Mesenchymal stem cell (in vitro differentiated cells and primary cell): Measurements from ENCODE around the gene ME2.

ENCODE experiments used
- DNase-seq: peaks from one replicate; pipeline ENCODE4 v3.0.0-alpha.2; 2013
- H2AFZ ChIP-seq: one replicate; pipeline ENCODE4 v1.6.1; 2013; ENCODE audit warnings: low read depth, mild to moderate bottlenecking, control low read depth, inconsistent platforms, low read length, moderate library complexity
- H2AK5ac ChIP-seq: 2 replicates; pipeline ENCODE4 v1.6.1; 2013; ENCODE audit warnings: low read length, moderate library complexity, mild to moderate bottlenecking, inconsistent platforms; ENCODE audit not compliant: severe bottlenecking
- H2BK120ac ChIP-seq: one replicate; pipeline ENCODE4 v1.6.1; 2013; ENCODE audit warnings: low read depth, mild to moderate bottlenecking, inconsistent platforms, low read length, moderate library complexity
- H2BK12ac ChIP-seq, 2 experiments: one replicate each; pipeline ENCODE4 v1.6.1; 2013; ENCODE audit warnings: inconsistent platforms in 2 of 2, low read length in 2 of 2, mild to moderate bottlenecking in 2 of 2, moderate library complexity in 2 of 2, control low read depth in 1 of 2
- H2BK15ac ChIP-seq: one replicate; pipeline ENCODE4 v1.6.1; 2013; ENCODE audit warnings: mild to moderate bottlenecking, low read depth, inconsistent platforms; ENCODE audit not compliant: poor library complexity, severe bottlenecking
- H2BK5ac ChIP-seq: 2 replicates; pipeline ENCODE4 v1.6.1; 2013; ENCODE audit warnings: low read depth, mild to moderate bottlenecking, low read length, control low read depth, inconsistent platforms; ENCODE audit not compliant: poor library complexity, severe bottlenecking
- H3K14ac ChIP-seq, 2 experiments: one replicate each; pipeline ENCODE4 v1.6.1; 2013; ENCODE audit warnings: inconsistent platforms in 2 of 2, low read length in 2 of 2, control low read depth in 1 of 2, mild to moderate bottlenecking in 1 of 2, moderate library complexity in 1 of 2
- H3K18ac ChIP-seq, 2 experiments: one replicate each; pipeline ENCODE4 v1.6.1; 2013; ENCODE audit warnings: inconsistent platforms in 2 of 2, low read length in 2 of 2, control low read depth in 1 of 2, low read depth in 1 of 2, mild to moderate bottlenecking in 1 of 2
- H3K23ac ChIP-seq, 2 experiments: one replicate each; pipeline ENCODE4 v1.6.1; 2013; ENCODE audit warnings: inconsistent platforms in 2 of 2, low read length in 2 of 2, mild to moderate bottlenecking in 2 of 2, moderate library complexity in 2 of 2, control low read depth in 1 of 2
- H3K27ac ChIP-seq: 2 replicates; pipeline ENCODE4 v1.5.1; 2013; ENCODE audit warnings: mild to moderate bottlenecking, moderate library complexity, low read length, control low read depth, inconsistent platforms; ENCODE audit not compliant: poor library complexity, severe bottlenecking
- H3K27me3 ChIP-seq, 2 experiments: 2 replicates each; pipeline versions ENCODE4 v1.6.1 to v1.7.0; 2013; ENCODE audit warnings: low read length in 2 of 2, mild to moderate bottlenecking in 2 of 2, moderate library complexity in 2 of 2, control low read depth in 1 of 2, inconsistent platforms in 1 of 2; ENCODE audit not compliant: control insufficient read depth in 1 of 2, insufficient read depth in 1 of 2
- H3K36me3 ChIP-seq, 2 experiments: 2 replicates each; pipeline versions ENCODE4 v1.6.1 to v1.7.0; 2013; ENCODE audit warnings: low read length in 2 of 2, control low read depth in 1 of 2, inconsistent platforms in 1 of 2, low read depth in 1 of 2, mild to moderate bottlenecking in 1 of 2; ENCODE audit not compliant: insufficient read depth in 2 of 2, control insufficient read depth in 1 of 2
- H3K4ac ChIP-seq, 2 experiments: one replicate each; pipeline ENCODE4 v1.6.1; 2013; ENCODE audit warnings: inconsistent platforms in 2 of 2, low read length in 2 of 2, mild to moderate bottlenecking in 2 of 2, moderate library complexity in 2 of 2, control low read depth in 1 of 2, low read depth in 1 of 2
- H3K4me1 ChIP-seq: 2 replicates; pipeline ENCODE4 v1.6.1; 2013; ENCODE audit warnings: low read depth, low read length, control low read depth; ENCODE audit not compliant: control insufficient read depth, insufficient read depth
- H3K4me2 ChIP-seq: 2 replicates; pipeline ENCODE4 v1.6.1; 2013; ENCODE audit warnings: low read length, mild to moderate bottlenecking, inconsistent platforms; ENCODE audit not compliant: poor library complexity, severe bottlenecking
- H3K4me3 ChIP-seq, 2 experiments: 2 replicates each; pipeline versions ENCODE4 v1.5.1 to v1.7.0; 2013; ENCODE audit warnings: low read length in 2 of 2, mild to moderate bottlenecking in 2 of 2, control low read depth in 1 of 2, low read depth in 1 of 2; ENCODE audit not compliant: insufficient read depth in 1 of 2
- H3K79me1 ChIP-seq: replicated peaks from 2 replicates; pipeline ENCODE4 v1.6.1; 2013; ENCODE audit warnings: mild to moderate bottlenecking, control low read depth, low read length, inconsistent platforms; ENCODE audit not compliant: poor library complexity, severe bottlenecking
- H3K9ac ChIP-seq: 2 replicates; pipeline ENCODE4 v1.7.0; 2013; ENCODE audit warnings: mild to moderate bottlenecking, low read length, moderate library complexity
- H3K9me3 ChIP-seq: 2 replicates; pipeline ENCODE4 v1.7.0; 2013; ENCODE audit warnings: mild to moderate bottlenecking, low read length; ENCODE audit not compliant: control insufficient read depth
- H4K8ac ChIP-seq: one replicate; pipeline ENCODE4 v1.6.1; 2013; ENCODE audit warnings: inconsistent platforms, mild to moderate bottlenecking, low read length, moderate library complexity
- H4K91ac ChIP-seq: one replicate; pipeline ENCODE4 v1.6.1; 2013; ENCODE audit warnings: mild to moderate bottlenecking, low read length, inconsistent platforms
- WGBS: methylation state at CpG from one replicate; pipeline ENCODE4 v1.1.7; 2013; ENCODE audit warnings: mixed read lengths; 5-methylcytosine and 5-hydroxymethylcytosine counted together

ME2 gene

DNA sequence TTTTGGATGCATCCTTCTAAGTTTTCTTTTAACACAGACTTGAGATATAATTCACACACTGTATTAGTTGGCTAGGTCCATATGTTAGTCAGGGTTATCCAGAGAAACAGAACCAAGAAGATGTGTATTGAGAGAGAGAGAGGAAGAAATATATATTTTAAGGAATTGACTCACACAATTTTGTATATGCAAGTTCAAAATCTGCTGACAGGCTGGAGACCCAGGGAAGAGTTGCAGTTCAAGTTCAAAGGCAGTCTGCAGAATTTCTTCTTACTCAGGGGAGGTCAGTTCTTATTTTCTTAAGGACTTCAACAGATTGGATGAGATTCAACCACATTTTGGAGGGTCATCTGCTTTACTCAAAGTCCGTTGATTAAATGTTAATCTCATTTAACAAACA, 36.1 kb upstream of the ME2 start:
- Histone ChIP-seq H3K4me1 (no peaks in the 10 kb centered on the region), H3K14ac (no peak overlapping the region), H2BK120ac (no peak overlapping the region), H3K36me3 (no peaks in the 10 kb centered on the region), H2BK15ac (no peak overlapping the region), H3K18ac (no peak overlapping the region), H4K91ac (no peak overlapping the region), H3K9me3 (no peaks in the 10 kb centered on the region), H3K9ac (no peak overlapping the region), H2BK12ac (no peak overlapping the region), H3K4me2 (no peak overlapping the region), H3K79me1 (no peaks in the 10 kb centered on the region), H3K27ac (no peak overlapping the region), H3K4ac (no peak overlapping the region), H4K8ac (no peak overlapping the region), H2AFZ (no peak overlapping the region), H3K4me3 (no peak overlapping the region), H3K27me3 (peaks cover 6 to 7% of the 10 kb centered on the region in 2 experiments), H3K23ac (no peak overlapping the region), H2BK5ac (no peak overlapping the region), H2AK5ac (no peak overlapping the region)
- no peak for DNase-seq
- WGBS, result 0% methylated on average over 1 of the region's 1 CpG

DNA sequence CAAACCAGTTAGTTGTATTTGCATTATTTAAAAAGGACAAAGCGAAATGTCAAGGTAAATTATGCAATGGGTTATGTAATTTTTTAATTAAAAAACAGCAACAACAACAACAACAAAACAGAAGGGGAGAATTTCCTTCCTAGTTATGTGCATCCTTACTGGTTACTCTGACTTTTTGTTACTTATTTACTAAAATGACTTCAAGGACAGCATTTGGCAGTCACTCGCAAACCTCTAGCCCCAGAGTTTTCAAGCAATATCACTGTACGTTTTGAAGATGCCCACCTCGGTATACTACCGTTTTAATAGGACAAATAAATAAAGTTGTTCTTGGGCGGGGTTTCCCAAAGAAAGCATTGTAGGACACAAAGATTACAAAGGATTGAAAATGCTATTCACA, 34.4 kb upstream of the ME2 start:
- WGBS, result 97% methylated on average over 5 of the region's 6 CpGs
- Histone ChIP-seq H2BK15ac (no peak overlapping the region), H2AFZ (no peak overlapping the region), H3K36me3 (no peaks in the 10 kb centered on the region), H3K4me1 (no peaks in the 10 kb centered on the region), H3K14ac (no peak overlapping the region), H2BK120ac (no peak overlapping the region), H4K91ac (no peak overlapping the region), H2BK5ac (no peak overlapping the region), H3K4ac (no peak overlapping the region), H4K8ac (no peak overlapping the region), H3K79me1 (no peaks in the 10 kb centered on the region), H3K4me2 (no peak overlapping the region), H3K23ac (no peak overlapping the region), H3K4me3 (no peak overlapping the region), H3K27ac (no peak overlapping the region), H3K9me3 (no peaks in the 10 kb centered on the region), H2BK12ac (no peak overlapping the region), H3K27me3 (peaks cover 5 to 6% of the 10 kb centered on the region in 2 experiments), H3K18ac (no peak overlapping the region), H3K9ac (no peak overlapping the region), H2AK5ac (no peak overlapping the region)
- DNase-seq, result no peak

DNA sequence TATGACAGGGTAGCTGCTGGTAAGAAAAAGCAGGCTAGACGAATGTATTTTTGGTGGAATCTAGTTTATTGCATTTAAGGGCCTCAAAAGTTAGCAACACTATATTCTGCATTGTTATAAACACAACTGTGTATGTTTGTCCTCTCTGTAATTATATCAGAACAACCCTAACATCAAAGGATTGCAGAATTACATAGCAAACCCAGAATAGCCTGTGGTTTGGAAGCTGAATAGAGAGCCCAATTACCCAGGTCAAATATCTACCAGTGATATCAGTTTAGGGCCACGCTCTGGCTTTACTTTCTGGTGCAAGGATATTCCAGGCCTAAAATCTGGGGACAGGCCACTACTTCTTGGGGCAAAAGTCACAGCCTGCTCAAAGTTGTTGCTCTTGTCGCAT, 34.0 kb upstream of the ME2 start:
- H4K8ac ChIP-seq, result no peak overlapping the region
- no peak overlapping the region for H2AFZ ChIP-seq
- no peak overlapping the region for H3K9ac ChIP-seq
- no peaks in the 10 kb centered on the region for H3K4me1 ChIP-seq
- no peak overlapping the region for H3K27ac ChIP-seq
- 90% methylated on average over 2 of the region's 3 CpGs for WGBS
- H3K4me2 ChIP-seq, result no peak overlapping the region
- H3K9me3 ChIP-seq, result no peaks in the 10 kb centered on the region
- H3K18ac ChIP-seq, result no peak overlapping the region
- no peak overlapping the region for H3K23ac ChIP-seq
- DNase-seq, result no peak
- H3K4me3 ChIP-seq, result no peak overlapping the region
- no peaks in the 10 kb centered on the region for H3K36me3 ChIP-seq
- H2BK5ac ChIP-seq, result no peak overlapping the region
- no peak overlapping the region for H4K91ac ChIP-seq
- no peak overlapping the region for H3K4ac ChIP-seq
- no peak overlapping the region for H2AK5ac ChIP-seq
- H3K14ac ChIP-seq, result no peak overlapping the region
- H2BK120ac ChIP-seq, result no peak overlapping the region
- H2BK15ac ChIP-seq, result no peak overlapping the region
- H3K79me1 ChIP-seq, result no peaks in the 10 kb centered on the region
- peaks cover 6 to 7% of the 10 kb centered on the region in 2 experiments for H3K27me3 ChIP-seq
- no peak overlapping the region for H2BK12ac ChIP-seq

DNA sequence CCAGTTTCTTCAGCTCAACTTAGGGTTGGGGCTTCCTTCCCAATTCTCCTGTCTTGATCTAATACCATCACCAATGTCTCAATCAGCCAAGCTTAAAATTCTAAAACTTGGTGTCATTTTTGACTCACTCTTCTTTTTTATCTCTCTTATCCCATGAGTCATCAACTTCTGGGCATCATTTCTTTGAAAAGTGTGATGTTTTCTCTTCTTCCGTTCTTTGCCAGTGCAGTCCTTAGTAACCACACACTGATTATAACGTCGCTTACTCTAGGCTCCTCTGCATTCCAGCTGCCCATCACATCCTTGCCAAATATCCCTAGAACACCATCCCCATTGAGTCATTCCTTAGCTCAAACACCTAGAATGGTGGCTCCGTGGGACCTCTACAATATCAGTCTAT, 31.7 kb upstream of the ME2 start:
- Histone ChIP-seq H3K14ac (no peak overlapping the region), H3K18ac (no peak overlapping the region), H3K9me3 (no peaks in the 10 kb centered on the region), H2AFZ (no peak overlapping the region), H3K79me1 (no peaks in the 10 kb centered on the region), H2BK5ac (no peak overlapping the region), H4K8ac (no peak overlapping the region), H2BK15ac (no peak overlapping the region), H3K36me3 (no peaks in the 10 kb centered on the region), H3K27me3 (peaks cover 0 to 3% of the 10 kb centered on the region in 2 experiments), H4K91ac (no peak overlapping the region), H3K4me3 (no peak overlapping the region), H2BK12ac (no peak overlapping the region), H3K23ac (no peak overlapping the region), H2AK5ac (no peak overlapping the region), H3K27ac (no peak overlapping the region), H2BK120ac (no peak overlapping the region), H3K9ac (no peak overlapping the region), H3K4ac (no peak overlapping the region), H3K4me1 (no peaks in the 10 kb centered on the region), H3K4me2 (no peak overlapping the region)
- WGBS, result 90% methylated on average over 4 of the region's 4 CpGs
- no peak for DNase-seq
